Right atrium auricular region (tissue), 2 donors: ENCODE measurements around the gene GPAT3. TPM values are rescaled to one million over a fixed set of nuclear protein-coding genes. Genes with fewer than 3 reads are reported as not detected.
A peak's percentile ranks its signal among the peaks of the same experiment; 100 is the strongest.

ENCODE experiments used
- DNase-seq: peaks from one replicate; pipeline ENCODE4 v3.0.0-alpha.2; 2019; ENCODE audit warnings: low spot score
- H3K27ac ChIP-seq, 2 donors: fragments of 200-600 bp; sonication (generic); 1 replicate in 1 of 2; 2 replicates in 1 of 2; pipeline ENCODE4 v1.5.1; 2016 to 2019
- H3K27me3 ChIP-seq, 2 donors: fragments of 200-600 bp; sonication (generic); one replicate each; pipeline versions ENCODE4 v1.5.1 to v1.6.0; 2017 to 2019
- H3K36me3 ChIP-seq: fragments of 200-600 bp; sonication (generic); one replicate; pipeline ENCODE4 v1.5.1; 2016
- H3K4me1 ChIP-seq, 2 donors: fragments of 200-600 bp; sonication (generic); one replicate each; pipeline versions ENCODE4 v1.5.1 to v1.6.0; 2017 to 2019
- H3K4me3 ChIP-seq, 2 donors: fragments of 200-600 bp; sonication (generic); 1 replicate in 1 of 2; 2 replicates in 1 of 2; pipeline ENCODE4 v1.5.1; 2017 to 2019; ENCODE audit warnings: mild to moderate bottlenecking in 1 of 2, moderate library complexity in 1 of 2
- H3K9me3 ChIP-seq, 2 donors: fragments of 200-600 bp; sonication (generic); one replicate each; pipeline ENCODE4 v1.5.1; 2019
- total RNA-seq, 2 donors: library from RNA; depleted of rRNA; stranded (reverse); fragments of >200 nt; gene quantifications; one replicate each; pipeline ENCODE4 v1.1.0, GENCODE V29; 2016
- TF ChIP-seq, protein P1 (sequence below), 2 donors: fragments of 200-600 bp; sonication (generic); IDR thresholded peaks; one replicate each; pipeline ENCODE4 v1.5.1; 2019; ENCODE audit warnings: antibody characterized with exemption in 2 of 2

GPAT3 gene
- total RNA-seq, 2 donors from 2014 or later, result 27.7 to 32.5 TPM

DNA sequence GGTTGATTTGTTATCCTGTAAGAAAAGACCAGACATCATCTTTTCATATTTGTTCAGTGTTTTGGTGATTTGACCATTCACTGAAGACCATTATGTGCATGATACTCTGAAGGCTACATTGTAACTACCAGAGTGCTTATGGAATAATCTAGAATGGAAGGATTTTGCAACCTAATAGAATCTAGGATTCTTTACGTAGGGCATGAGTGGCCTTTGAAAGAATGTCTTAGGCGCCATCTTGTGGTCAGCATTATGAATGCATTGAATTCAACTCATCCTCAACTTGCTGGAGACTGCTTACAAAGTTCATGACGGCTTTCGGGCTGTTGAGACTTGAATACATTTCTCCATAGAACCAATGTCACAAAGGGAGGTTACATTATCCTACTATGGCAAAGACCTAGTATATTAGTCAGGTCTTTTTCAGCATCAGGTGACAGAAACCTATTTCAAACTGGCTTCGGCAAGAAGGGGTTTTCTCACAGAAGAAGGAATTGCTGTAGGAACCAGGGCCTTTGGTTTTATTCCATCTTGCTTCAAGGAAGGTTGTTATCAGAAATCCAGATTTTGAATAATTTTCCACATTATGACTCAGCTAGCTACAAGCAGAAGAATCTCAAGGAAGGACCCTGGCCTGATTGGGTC, 104.1 kb downstream of the GPAT3 start:
- TF ChIP-seq, protein P1, sequence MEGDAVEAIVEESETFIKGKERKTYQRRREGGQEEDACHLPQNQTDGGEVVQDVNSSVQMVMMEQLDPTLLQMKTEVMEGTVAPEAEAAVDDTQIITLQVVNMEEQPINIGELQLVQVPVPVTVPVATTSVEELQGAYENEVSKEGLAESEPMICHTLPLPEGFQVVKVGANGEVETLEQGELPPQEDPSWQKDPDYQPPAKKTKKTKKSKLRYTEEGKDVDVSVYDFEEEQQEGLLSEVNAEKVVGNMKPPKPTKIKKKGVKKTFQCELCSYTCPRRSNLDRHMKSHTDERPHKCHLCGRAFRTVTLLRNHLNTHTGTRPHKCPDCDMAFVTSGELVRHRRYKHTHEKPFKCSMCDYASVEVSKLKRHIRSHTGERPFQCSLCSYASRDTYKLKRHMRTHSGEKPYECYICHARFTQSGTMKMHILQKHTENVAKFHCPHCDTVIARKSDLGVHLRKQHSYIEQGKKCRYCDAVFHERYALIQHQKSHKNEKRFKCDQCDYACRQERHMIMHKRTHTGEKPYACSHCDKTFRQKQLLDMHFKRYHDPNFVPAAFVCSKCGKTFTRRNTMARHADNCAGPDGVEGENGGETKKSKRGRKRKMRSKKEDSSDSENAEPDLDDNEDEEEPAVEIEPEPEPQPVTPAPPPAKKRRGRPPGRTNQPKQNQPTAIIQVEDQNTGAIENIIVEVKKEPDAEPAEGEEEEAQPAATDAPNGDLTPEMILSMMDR (IDR thresholded peaks at IDR 0.05), result peak; percentile 69 to 86
- no peaks in the 10 kb centered on the region for H3K4me1 ChIP-seq
- no peaks in the 10 kb centered on the region for H3K27me3 ChIP-seq
- H3K36me3 ChIP-seq, result no peaks in the 10 kb centered on the region
- H3K4me3 ChIP-seq, result no peak overlapping the region
- H3K27ac ChIP-seq, result no peak overlapping the region
- DNase-seq, result no peak
- no peaks in the 10 kb centered on the region for H3K9me3 ChIP-seq

DNA sequence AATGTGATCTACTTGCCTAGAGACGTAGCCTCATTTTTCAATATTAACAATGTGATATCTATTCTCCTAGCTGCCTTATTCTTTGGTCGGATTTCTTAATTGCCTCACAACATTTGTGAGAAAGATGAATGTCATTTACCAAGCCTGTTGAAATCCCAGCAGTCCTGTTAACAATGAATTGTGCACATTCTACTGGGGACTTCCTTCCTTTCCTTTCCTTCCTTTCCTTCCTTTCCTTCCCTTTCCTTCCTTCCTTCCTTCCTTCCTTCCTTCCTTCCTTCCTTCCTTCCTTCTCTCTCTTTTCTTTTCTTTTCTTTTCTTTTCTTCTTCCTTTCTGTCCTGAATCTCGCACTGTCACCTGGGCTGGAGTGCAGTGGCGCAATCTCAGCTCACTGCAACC, 107.1 kb downstream of the GPAT3 start:
- Histone ChIP-seq H3K4me3 (no peak overlapping the region), H3K27ac (no peak overlapping the region), H3K4me1 (no peaks in the 10 kb centered on the region), H3K9me3 (no peaks in the 10 kb centered on the region), H3K36me3 (no peaks in the 10 kb centered on the region), H3K27me3 (no peaks in the 10 kb centered on the region)
- no peak for DNase-seq
- TF ChIP-seq, protein P1 (IDR thresholded peaks at IDR 0.05), result no peak

- TF ChIP-seq, protein P1 (IDR thresholded peaks at IDR 0.05), result peak; percentile 75 to 92
- no peak overlapping the region for H3K27ac ChIP-seq
- no peak for DNase-seq
- H3K4me3 ChIP-seq, result no peak overlapping the region
- H3K36me3 ChIP-seq, result no peaks in the 10 kb centered on the region
- H3K27me3 ChIP-seq, result no peaks in the 10 kb centered on the region
- no peaks in the 10 kb centered on the region for H3K9me3 ChIP-seq
- H3K4me1 ChIP-seq, result no peaks in the 10 kb centered on the region
These were observed 109.1 kb downstream of the GPAT3 start for GRCh38 chr4:83644677-83645659.

DNA sequence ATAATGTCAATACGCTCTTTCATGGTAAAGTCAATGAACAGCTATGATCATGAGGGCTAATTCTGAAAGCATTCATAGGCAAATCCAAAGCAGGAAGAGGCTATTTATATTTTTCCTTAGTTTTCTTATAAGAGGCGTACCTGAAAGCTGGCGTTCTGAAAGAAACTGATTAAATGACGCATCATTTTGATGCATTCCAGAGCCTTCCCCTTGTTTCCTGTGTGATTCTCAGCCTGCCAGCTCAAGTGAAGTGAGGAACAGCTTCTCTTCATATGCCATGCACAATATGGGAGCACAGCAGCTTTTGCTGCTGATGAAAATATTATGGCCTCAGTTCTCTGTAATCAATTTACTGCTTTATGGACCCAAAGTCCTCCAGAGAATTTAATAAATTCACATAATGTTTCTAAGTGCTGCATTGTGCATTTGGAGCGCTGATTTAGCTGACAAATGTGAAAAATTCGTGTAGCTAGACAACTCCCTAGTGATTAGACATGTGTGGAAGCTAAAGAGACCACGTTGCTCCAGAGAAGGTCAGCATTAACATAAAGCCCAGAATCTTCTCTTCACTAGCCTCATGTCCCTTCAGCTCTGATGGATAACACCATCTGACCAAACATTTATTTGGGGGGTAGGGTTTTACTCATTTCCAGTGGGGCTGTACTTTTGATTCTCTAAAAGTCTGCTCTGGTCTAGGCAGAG, 110.8 kb downstream of the GPAT3 start:
- Histone ChIP-seq H3K9me3 (no peaks in the 10 kb centered on the region), H3K27ac (no peak overlapping the region), H3K4me3 (no peak overlapping the region), H3K36me3 (no peaks in the 10 kb centered on the region), H3K4me1 (no peaks in the 10 kb centered on the region), H3K27me3 (no peaks in the 10 kb centered on the region)
- TF ChIP-seq, protein P1 (IDR thresholded peaks at IDR 0.05), result no peak
- no peak for DNase-seq

DNA sequence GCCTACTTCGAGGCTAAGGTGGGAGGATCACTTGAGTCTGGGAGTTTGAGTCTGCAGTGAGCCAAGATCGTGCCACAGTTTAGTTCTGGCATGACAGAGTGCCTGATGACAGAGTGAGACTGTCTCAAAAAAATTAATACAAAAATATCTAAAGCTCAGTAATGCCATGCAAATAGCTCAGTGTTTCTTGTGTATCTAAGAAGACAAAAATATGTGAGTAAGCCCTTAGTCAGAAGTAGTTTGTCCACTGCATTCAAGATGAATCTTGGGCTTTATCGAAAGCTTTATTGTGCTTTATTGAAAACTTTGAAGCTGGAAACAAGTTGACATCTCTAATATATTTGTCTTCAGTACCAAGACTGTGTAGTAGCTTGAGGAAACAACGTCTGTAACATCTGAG, 115.9 kb downstream of the GPAT3 start:
- Histone ChIP-seq H3K27ac (no peak overlapping the region), H3K27me3 (no peaks in the 10 kb centered on the region), H3K4me3 (no peak overlapping the region), H3K4me1 (no peaks in the 10 kb centered on the region), H3K9me3 (no peaks in the 10 kb centered on the region), H3K36me3 (no peaks in the 10 kb centered on the region)
- TF ChIP-seq, protein P1 (IDR thresholded peaks at IDR 0.05), result no peak
- DNase-seq, result no peak

Other genes starting within 250 kb of the GPAT3 start
- gene HPSE, start 201.3 kb upstream of the GPAT3 start, total RNA-seq, result 1 to 10 TPM; 1.0 to 3.4 TPM
- gene HELQ, start 80.3 kb upstream of the GPAT3 start, total RNA-seq, result 10 to 100 TPM in 1 of 2 donors, 1 to 10 TPM in 1; 8.8 to 10.7 TPM
- gene MRPS18C, start 80.0 kb upstream of the GPAT3 start, total RNA-seq, result 10 to 100 TPM; 23.9 to 28.8 TPM
- 1 to 10 TPM; 3.8 to 5.7 TPM for gene ABRAXAS1, start 51.0 kb upstream of the GPAT3 start, total RNA-seq